Hypothalamus (tissue), 51 donors: Measurements from ENCODE around the gene NBEA.
"Not testable (repeated sequence)": the region's sequence is repeated elsewhere in the genome, so short reads cannot be mapped to it uniquely, and the experiment has no call there.

Experiments used
- DNase-seq, 51 donors: peaks; one replicate each; lab custom pipeline; 2025; lab: John Stamatoyannopoulos, UW

Gene NBEA

GRCh38 chr13:35039012-35039411 lies 96.9 kb downstream of the NBEA start:
- DNase-seq = peak in 1 of 51 donors; percentile 1

- no peak for DNase-seq
Measured at GRCh38 chr13:35046587-35046986, 104.5 kb downstream of the NBEA start.

- DNase-seq = no peak
Measured at GRCh38 chr13:35055705-35056104, 113.6 kb downstream of the NBEA start.

- no peak for DNase-seq
Measured at GRCh38 chr13:35057858-35058257, 115.8 kb downstream of the NBEA start.

GRCh38 chr13:35058585-35058984 lies 116.5 kb downstream of the NBEA start:
- DNase-seq = not testable (repeated sequence)

GRCh38 chr13:35086667-35087066 lies 144.6 kb downstream of the NBEA start:
- no peak for DNase-seq

GRCh38 chr13:35092251-35092650 lies 150.2 kb downstream of the NBEA start:
- DNase-seq = no peak

- DNase-seq = no peak
Measured at GRCh38 chr13:35092751-35093150, 150.7 kb downstream of the NBEA start.

- DNase-seq = no peak
Measured at GRCh38 chr13:35093356-35093755, 151.3 kb downstream of the NBEA start.

GRCh38 chr13:35106771-35107170 lies 164.7 kb downstream of the NBEA start:
- not testable (repeated sequence) for DNase-seq

- DNase-seq = no peak
Measured at GRCh38 chr13:35107535-35107934, 165.5 kb downstream of the NBEA start.

- not testable (repeated sequence) for DNase-seq
Measured at GRCh38 chr13:35113612-35114011, 171.5 kb downstream of the NBEA start.

GRCh38 chr13:35127466-35127865 lies 185.4 kb downstream of the NBEA start:
- DNase-seq = no peak

GRCh38 chr13:35129500-35129899 lies 187.4 kb downstream of the NBEA start:
- no peak for DNase-seq

- no peak for DNase-seq
Measured at GRCh38 chr13:35131471-35131870, 189.4 kb downstream of the NBEA start.

GRCh38 chr13:35136585-35136984 lies 194.5 kb downstream of the NBEA start:
- no peak for DNase-seq

- DNase-seq = no peak
Measured at GRCh38 chr13:35139591-35139990, 197.5 kb downstream of the NBEA start.

GRCh38 chr13:35140321-35140720 lies 198.3 kb downstream of the NBEA start:
- no peak for DNase-seq

- no peak for DNase-seq
Measured at GRCh38 chr13:35140831-35141230, 198.8 kb downstream of the NBEA start.

GRCh38 chr13:35143123-35143522 lies 201.1 kb downstream of the NBEA start:
- DNase-seq = no peak

GRCh38 chr13:35144166-35144890 lies 202.3 kb downstream of the NBEA start:
- DNase-seq = no peak

GRCh38 chr13:35146686-35147085 lies 204.6 kb downstream of the NBEA start:
- no peak for DNase-seq
